Adipocyte (in vitro differentiated cells): ENCODE results near the gene SYTL2.
"Not testable (repeated sequence)": the region's sequence is repeated elsewhere in the genome, so short reads cannot be mapped to it uniquely, and the experiment has no call there.

ENCODE experiments used
- DNase-seq: peaks from one replicate; pipeline ENCODE4 v3.0.0-alpha.2; 2015; ENCODE audit warnings: low read depth
- H3K27me3 ChIP-seq: replicated peaks from 2 replicates; pipeline ENCODE4 v1.7.0; 2013; ENCODE audit warnings: mild to moderate bottlenecking, low read length, moderate library complexity; ENCODE audit not compliant: control insufficient read depth, insufficient read depth
- H3K36me3 ChIP-seq: 2 replicates; pipeline ENCODE4 v1.7.0; 2013; ENCODE audit warnings: low read length, mild to moderate bottlenecking, moderate library complexity; ENCODE audit not compliant: control insufficient read depth, insufficient read depth, severe bottlenecking
- H3K4me1 ChIP-seq: 2 replicates; pipeline ENCODE4 v1.7.0; 2013; ENCODE audit warnings: mild to moderate bottlenecking, low read length, moderate library complexity; ENCODE audit not compliant: control insufficient read depth, insufficient read depth
- H3K4me3 ChIP-seq: 2 replicates; pipeline ENCODE4 v1.7.0; 2013; ENCODE audit warnings: mild to moderate bottlenecking, low read length, moderate library complexity
- H3K9ac ChIP-seq: 2 replicates; pipeline ENCODE4 v1.7.0; 2013; ENCODE audit warnings: mild to moderate bottlenecking, low read length, moderate library complexity
- H3K9me3 ChIP-seq: 2 replicates; pipeline ENCODE4 v1.7.0; 2013; ENCODE audit warnings: mild to moderate bottlenecking, low read length, moderate library complexity; ENCODE audit not compliant: control insufficient read depth

SYTL2 gene

GRCh38 chr11:85847436-85847835 lies 36.5 kb upstream of the SYTL2 start:
- Histone ChIP-seq H3K9me3 (no peaks in the 10 kb centered on the region), H3K36me3 (no peaks in the 10 kb centered on the region), H3K27me3 (no peaks in the 10 kb centered on the region), H3K9ac (no peak overlapping the region), H3K4me3 (no peak overlapping the region), H3K4me1 (peaks cover 9% of the 10 kb centered on the region)
- no peak for DNase-seq

- Histone ChIP-seq H3K4me3 (no peak overlapping the region), H3K9me3 (no peaks in the 10 kb centered on the region), H3K27me3 (no peaks in the 10 kb centered on the region), H3K4me1 (peaks cover 9% of the 10 kb centered on the region), H3K36me3 (no peaks in the 10 kb centered on the region), H3K9ac (no peak overlapping the region)
- no peak for DNase-seq
These were observed 34.2 kb upstream of the SYTL2 start for GRCh38 chr11:85845124-85845631.

GRCh38 chr11:85844439-85845123 lies 33.6 kb upstream of the SYTL2 start:
- Histone ChIP-seq H3K9ac (no peak overlapping the region), H3K4me1 (peaks cover 9% of the 10 kb centered on the region), H3K9me3 (no peaks in the 10 kb centered on the region), H3K27me3 (no peaks in the 10 kb centered on the region), H3K36me3 (no peaks in the 10 kb centered on the region), H3K4me3 (no peak overlapping the region)
- DNase-seq: peak; percentile 40

DNA sequence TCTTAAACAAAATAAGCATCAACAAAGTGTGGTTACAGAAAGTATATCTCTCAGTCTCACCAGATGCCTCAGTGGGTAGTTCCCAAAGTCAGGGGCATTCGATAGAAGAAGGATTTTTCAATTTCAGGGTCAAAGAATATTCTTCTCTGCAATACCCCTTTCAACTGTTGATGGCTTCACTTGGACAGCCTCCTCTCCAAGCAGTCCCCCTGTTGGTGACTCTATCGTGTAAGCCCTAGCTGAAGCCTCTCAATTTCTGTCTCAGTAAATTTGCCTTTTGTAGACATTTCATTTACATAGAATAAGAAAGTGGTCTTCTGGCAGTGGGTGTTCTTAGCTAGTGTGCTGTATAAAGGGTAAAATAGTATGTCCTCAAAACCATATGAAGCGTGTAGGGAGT lies 33.0 kb upstream of the SYTL2 start:
- H3K9ac ChIP-seq: no peak overlapping the region
- H3K4me1 ChIP-seq: peaks cover 9% of the 10 kb centered on the region
- DNase-seq: no peak
- H3K4me3 ChIP-seq: no peak overlapping the region
- no peaks in the 10 kb centered on the region for H3K27me3 ChIP-seq
- H3K36me3 ChIP-seq: no peaks in the 10 kb centered on the region
- no peaks in the 10 kb centered on the region for H3K9me3 ChIP-seq

- H3K4me1 ChIP-seq, H3K36me3 ChIP-seq, H3K9me3 ChIP-seq, H3K4me3 ChIP-seq, H3K27me3 ChIP-seq, H3K9ac ChIP-seq, DNase-seq: not testable (repeated sequence)
These were observed 30.0 kb upstream of the SYTL2 start for GRCh38 chr11:85840932-85841331.

- H3K36me3 ChIP-seq: no peaks in the 10 kb centered on the region
- DNase-seq: no peak
- H3K9me3 ChIP-seq: peaks cover 11% of the 10 kb centered on the region
- H3K4me3 ChIP-seq: no peak overlapping the region
- no peaks in the 10 kb centered on the region for H3K27me3 ChIP-seq
- H3K4me1 ChIP-seq: no peaks in the 10 kb centered on the region
- H3K9ac ChIP-seq: no peak overlapping the region
These were observed 24.8 kb upstream of the SYTL2 start for GRCh38 chr11:85835729-85836128.

DNA sequence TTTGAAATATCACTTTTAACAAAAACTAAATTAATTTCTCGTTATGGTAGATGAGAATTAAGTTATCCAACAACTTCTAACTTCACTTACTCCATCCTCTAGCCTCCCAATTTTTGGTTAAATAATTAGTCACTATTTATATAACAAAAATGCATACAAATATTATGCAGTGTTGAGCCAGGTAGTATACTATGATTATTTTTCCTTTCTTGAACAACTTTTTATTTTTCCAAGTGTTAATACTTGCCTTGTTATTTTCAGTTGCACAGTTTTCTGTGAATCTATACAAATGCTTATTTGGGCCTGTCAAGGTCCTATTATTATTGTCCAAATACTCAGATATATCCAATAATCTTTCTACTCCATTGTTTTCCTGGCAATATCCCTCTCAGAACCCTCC lies 24.3 kb upstream of the SYTL2 start:
- H3K9ac ChIP-seq: no peak overlapping the region
- DNase-seq: no peak

DNA sequence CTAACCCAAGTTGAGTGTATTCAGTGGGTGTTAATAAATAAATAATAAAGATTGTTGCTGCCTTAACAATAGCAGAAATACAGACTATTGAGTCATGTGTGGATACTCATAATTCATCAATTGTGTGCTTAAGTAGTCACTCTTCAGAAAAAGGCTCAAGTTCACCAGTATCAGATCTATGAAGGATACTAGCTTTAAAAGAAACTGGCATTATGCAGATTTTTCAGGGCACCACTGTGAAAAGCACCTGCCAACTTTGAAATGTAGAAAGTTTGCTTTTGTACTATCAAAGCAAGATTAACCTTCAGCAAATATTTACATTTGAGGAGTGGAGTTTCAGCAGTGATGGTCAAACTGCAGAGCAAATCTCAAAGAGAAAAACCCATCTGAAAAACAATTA lies 20.1 kb upstream of the SYTL2 start:
- DNase-seq: no peak
- Histone ChIP-seq H3K27me3 (no peaks in the 10 kb centered on the region), H3K9ac (no peak overlapping the region), H3K9me3 (peaks cover 11% of the 10 kb centered on the region), H3K4me3 (no peak overlapping the region), H3K4me1 (peaks cover 21% of the 10 kb centered on the region), H3K36me3 (no peaks in the 10 kb centered on the region)

More for the DNA sequence above, 24.3 kb upstream of the SYTL2 start:
- Histone ChIP-seq H3K4me1 (no peaks in the 10 kb centered on the region), H3K27me3 (no peaks in the 10 kb centered on the region), H3K9me3 (peaks cover 11% of the 10 kb centered on the region), H3K4me3 (no peak overlapping the region), H3K36me3 (no peaks in the 10 kb centered on the region)

- H3K27me3 ChIP-seq: no peaks in the 10 kb centered on the region
- no peaks in the 10 kb centered on the region for H3K9me3 ChIP-seq
- H3K4me3 ChIP-seq: no peak overlapping the region
- no peaks in the 10 kb centered on the region for H3K36me3 ChIP-seq
- DNase-seq: no peak
- H3K4me1 ChIP-seq: peaks cover 30% of the 10 kb centered on the region
- H3K9ac ChIP-seq: no peak overlapping the region
These were observed 18.2 kb upstream of the SYTL2 start for GRCh38 chr11:85829172-85829571.

DNA sequence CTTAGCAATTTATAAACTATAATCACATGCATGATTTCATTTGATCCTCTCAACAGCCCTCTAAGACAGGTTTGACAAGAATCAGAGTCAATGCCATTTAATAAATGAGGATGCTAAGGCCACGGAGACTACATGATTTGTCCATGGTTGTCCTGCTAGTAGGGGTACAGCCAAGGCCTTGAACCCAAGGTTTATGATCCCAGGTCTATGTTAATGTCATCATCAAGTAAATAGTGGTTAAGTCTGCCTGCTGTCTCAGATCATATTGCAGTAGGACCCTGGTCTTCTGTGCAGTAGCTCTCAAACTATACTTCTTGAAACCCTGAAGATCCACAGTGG lies 17.7 kb upstream of the SYTL2 start:
- Histone ChIP-seq H3K9me3 (no peaks in the 10 kb centered on the region), H3K27me3 (no peaks in the 10 kb centered on the region), H3K9ac (no peak overlapping the region), H3K36me3 (no peaks in the 10 kb centered on the region), H3K4me1 (peaks cover 33% of the 10 kb centered on the region), H3K4me3 (no peak overlapping the region)
- DNase-seq: no peak

DNA sequence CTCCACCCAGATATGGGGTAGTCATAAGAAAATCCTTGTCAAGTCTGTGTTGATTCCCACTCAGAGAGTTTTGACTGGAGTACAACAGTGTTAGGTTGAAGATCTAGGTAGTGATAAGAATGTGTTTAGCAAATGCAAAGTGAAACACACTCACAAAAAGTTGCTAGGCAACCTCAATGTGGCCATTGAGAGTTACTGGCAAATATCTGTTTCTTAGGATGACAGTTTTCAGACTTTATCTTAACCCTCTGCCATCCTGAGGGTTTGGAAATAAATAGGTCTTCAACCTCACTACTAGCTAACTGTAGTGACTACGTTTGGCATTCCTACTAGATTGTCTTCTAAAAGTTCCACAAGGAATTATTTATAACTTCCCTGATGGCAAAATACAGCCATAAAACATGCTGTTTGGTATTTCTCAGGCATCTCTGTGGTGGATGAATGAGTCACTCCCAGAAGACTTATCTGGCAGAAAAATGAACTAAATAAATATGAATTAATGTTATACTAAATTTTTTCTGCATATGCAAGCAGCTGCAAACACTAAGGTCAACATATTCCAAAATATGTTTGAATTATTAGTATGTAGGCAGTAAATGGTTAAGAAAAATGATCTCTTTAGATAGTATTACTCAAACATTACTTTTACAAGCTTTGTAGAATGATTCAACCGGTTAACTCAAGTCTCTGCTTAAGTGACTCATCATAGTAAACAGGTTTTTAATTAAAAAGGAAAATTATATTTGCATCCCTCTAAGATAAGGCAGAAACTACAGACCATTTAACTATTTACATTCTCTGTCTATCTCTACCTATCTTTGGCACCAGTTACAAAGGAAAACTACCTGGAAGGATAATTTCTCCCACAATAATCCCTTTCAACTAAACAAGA lies 17.1 kb upstream of the SYTL2 start:
- H3K36me3 ChIP-seq: no peaks in the 10 kb centered on the region
- no peaks in the 10 kb centered on the region for H3K9me3 ChIP-seq
- peak overlapping the region; percentile 31 for H3K4me3 ChIP-seq
- H3K4me1 ChIP-seq: peaks cover 33% of the 10 kb centered on the region
- H3K27me3 ChIP-seq: no peaks in the 10 kb centered on the region
- H3K9ac ChIP-seq: peak overlapping the region; percentile 1
- DNase-seq: peak; percentile 79
